OCI-LY3 (cell line): Measurements from ENCODE around the gene CTNNBIP1.

Source experiments
- CTCF ChIP-seq: fragments of 200-600, 300-600 bp; sonication (generic); IDR thresholded peaks from 2 replicates; pipeline ENCODE4 v1.5.1; 2014; ENCODE audit warnings: antibody characterized with exemption, low read length, low read depth
- EZH2phosphoT487 ChIP-seq: fragments of 200-600 bp; shearing (Covaris generic); IDR thresholded peaks from 2 replicates; pipeline ENCODE4 v1.6.1; 2018; ENCODE audit warnings: antibody characterized with exemption, mixed run types, low read depth

GRCh38 chr1:9889411-9889810 is 20.7 kb downstream of the CTNNBIP1 start:
- TF ChIP-seq CTCF = no peak
- no peak for TF ChIP-seq EZH2phosphoT487
